ENCODE results near the gene P2RY10. TPM values are rescaled to one million over a fixed set of nuclear protein-coding genes. Genes with fewer than 3 reads are reported as not detected.
"Not testable (repeated sequence)": the region's sequence is repeated elsewhere in the genome, so short reads cannot be mapped to it uniquely, and the experiment has no call there.

The P2RY10 gene
- polyA plus RNA-seq, 1 donor from 2014 or later = 155 TPM

DNA sequence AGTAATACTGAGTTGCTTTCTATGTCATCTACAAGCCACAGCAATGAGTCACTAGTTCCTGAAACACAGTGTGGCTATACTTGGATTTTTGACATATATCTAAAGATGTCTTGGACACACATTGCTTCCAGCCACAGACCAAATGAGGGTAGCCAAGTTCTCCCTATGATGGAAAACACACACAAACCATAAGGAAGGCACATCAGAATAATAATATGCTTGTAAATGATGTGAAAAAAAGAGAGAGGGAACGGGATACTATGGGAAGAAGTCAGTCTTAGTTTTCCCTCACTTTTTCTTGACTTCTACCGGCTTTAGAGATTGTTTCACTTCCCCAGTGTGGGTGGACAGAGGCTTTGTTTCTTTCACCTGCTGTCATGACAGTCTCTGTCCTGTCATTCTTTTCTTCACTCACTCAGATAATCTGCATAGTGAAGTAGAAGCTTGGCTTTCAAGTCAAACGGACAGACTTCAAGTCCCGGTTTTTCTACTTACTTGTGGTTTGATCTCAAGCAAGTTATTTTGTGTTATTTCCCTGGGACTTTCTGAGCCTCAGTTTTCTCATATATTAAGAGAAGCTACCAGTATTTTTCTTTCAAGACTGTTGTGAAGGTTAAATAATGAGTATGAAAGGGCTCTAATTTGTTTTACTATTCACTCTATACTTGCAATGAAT is 34.7 kb downstream of the P2RY10 start:
- Mint-ChIP-seq H3K27ac (peak overlapping the region in 1 of 3 donors; percentile 72), H3K9me3 (peaks cover 0 to 2% (median 0%) of the 10 kb centered on the region in 3 donors), H3K4me1 (peaks cover 4 to 23% (median 5%) of the 10 kb centered on the region in 3 donors), H3K27me3 (no peaks in the 10 kb centered on the region), H3K4me3 (peak overlapping the region in 1 of 4 donors; percentile 18), H3K36me3 (peaks cover 5% of the 10 kb centered on the region)

DNA sequence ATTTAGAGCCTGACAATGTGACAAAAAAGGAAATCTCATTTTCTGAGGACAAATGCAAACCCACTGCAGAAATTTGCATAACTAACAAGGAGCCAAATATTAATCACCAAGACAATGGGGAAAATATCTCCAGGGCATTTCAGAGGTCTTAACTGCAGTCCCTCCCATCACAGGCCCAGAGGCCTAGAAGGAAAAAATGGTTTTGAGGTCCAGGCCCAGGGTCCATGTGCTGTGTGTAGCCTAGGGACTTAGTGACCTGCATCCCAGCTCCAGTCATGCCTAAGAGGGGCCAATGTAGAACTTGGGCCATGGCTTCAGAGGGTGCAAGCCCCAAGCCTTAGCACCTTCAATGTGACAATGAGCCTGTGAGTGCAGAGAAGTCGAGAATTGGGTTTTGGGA is 44.2 kb downstream of the P2RY10 start:
- Mint-ChIP-seq H3K27me3 (no peaks in the 10 kb centered on the region), H3K36me3 (no peaks in the 10 kb centered on the region), H3K9me3 (peaks cover 2 to 30% (median 8%) of the 10 kb centered on the region in 3 donors), H3K4me1 (peaks cover 9 to 12% (median 12%) of the 10 kb centered on the region in 3 donors), H3K4me3 (no peak overlapping the region), H3K27ac (no peak overlapping the region)

- Mint-ChIP-seq H3K27ac (peak overlapping the region in 1 of 3 donors; percentile 94), H3K36me3 (no peaks in the 10 kb centered on the region), H3K4me3 (peak overlapping the region in 2 of 4 donors; percentile 88 to 90), H3K27me3 (peaks cover 3% of the 10 kb centered on the region), H3K4me1 (peaks cover 5 to 8% (median 8%) of the 10 kb centered on the region in 3 donors), H3K9me3 (peaks cover 0 to 6% (median 5%) of the 10 kb centered on the region in 3 donors)
Measured at GRCh38 chrX:78997870-78998558, 52.8 kb downstream of the P2RY10 start.

GRCh38 chrX:79007540-79007939 is 62.3 kb downstream of the P2RY10 start:
- H3K9me3 Mint-ChIP-seq = peaks cover 8 to 10% (median 9%) of the 10 kb centered on the region in 3 donors
- not testable (repeated sequence) for H3K27ac Mint-ChIP-seq

More at GRCh38 chrX:79007540-79007939, 62.3 kb downstream of the P2RY10 start:
- not testable (repeated sequence) for H3K36me3 Mint-ChIP-seq, H3K4me3 Mint-ChIP-seq, H3K27me3 Mint-ChIP-seq, H3K4me1 Mint-ChIP-seq

Other genes starting within 250 kb of the P2RY10 start
- not detected for gene LPAR4, start 197.7 kb upstream of the P2RY10 start, polyA plus RNA-seq
- 2.9 TPM for gene GPR174, start 199.3 kb downstream of the P2RY10 start, polyA plus RNA-seq